GM10248 (cell line): ENCODE measurements around the gene MAP3K7.

Source experiments
- CTCF ChIA-PET: fragments of 300-600 bp; sonication (Branson Sonifier 250); formaldehyde crosslinking; extraction: SDS; loops from one replicate; lab custom pipeline; 2021; ENCODE audit warnings: antibody characterized with exemption; lab: Yijun Ruan, JAX
- POLR2A ChIA-PET: fragments of 350-650 bp; sonication (Branson Sonifier 250); formaldehyde crosslinking; extraction: SDS; loops from one replicate; lab custom pipeline; 2020; ENCODE audit warnings: antibody characterized with exemption; lab: Yijun Ruan, JAX
- DNase-seq: peaks from one replicate; pipeline ENCODE4 v3.0.0; 2012; ENCODE audit errors: extremely low spot score
- TF ChIP-seq, protein P1 (sequence below): IDR thresholded peaks from 2 replicates; pipeline ENCODE4 v1.5.1; 2012; ENCODE audit warnings: mild to moderate bottlenecking, low read depth; ENCODE audit errors: extremely low read depth, missing control alignments, control extremely low read depth

The MAP3K7 gene

DNA sequence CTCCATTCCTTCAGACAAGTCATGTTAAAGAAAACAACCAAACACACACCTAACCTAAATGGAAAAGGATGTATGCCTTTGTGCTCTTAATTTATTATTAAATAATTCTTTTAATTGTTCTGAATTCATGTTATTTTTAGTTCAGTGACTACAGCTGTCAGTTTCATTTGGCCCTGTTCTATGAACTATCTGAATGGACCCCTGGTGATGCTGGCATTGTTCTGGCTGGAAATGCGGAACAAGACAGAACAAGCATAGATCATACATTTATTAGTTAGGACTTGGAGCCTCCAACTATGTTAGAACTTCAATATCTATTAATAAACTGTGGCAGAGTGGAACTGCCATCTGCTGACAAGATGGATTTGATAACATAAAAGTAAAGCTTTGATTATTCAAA is 5.7 kb downstream of the MAP3K7 start:
- POLR2A ChIA-PET = no interaction called here
- DNase-seq = no peak
- TF ChIP-seq, protein P1, sequence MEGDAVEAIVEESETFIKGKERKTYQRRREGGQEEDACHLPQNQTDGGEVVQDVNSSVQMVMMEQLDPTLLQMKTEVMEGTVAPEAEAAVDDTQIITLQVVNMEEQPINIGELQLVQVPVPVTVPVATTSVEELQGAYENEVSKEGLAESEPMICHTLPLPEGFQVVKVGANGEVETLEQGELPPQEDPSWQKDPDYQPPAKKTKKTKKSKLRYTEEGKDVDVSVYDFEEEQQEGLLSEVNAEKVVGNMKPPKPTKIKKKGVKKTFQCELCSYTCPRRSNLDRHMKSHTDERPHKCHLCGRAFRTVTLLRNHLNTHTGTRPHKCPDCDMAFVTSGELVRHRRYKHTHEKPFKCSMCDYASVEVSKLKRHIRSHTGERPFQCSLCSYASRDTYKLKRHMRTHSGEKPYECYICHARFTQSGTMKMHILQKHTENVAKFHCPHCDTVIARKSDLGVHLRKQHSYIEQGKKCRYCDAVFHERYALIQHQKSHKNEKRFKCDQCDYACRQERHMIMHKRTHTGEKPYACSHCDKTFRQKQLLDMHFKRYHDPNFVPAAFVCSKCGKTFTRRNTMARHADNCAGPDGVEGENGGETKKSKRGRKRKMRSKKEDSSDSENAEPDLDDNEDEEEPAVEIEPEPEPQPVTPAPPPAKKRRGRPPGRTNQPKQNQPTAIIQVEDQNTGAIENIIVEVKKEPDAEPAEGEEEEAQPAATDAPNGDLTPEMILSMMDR = no peak
- CTCF ChIA-PET = interaction anchor here (1.9 kb wide), 1 partner anchor 22 kb away, joined by 6 read pairs; no protein-coding TSS in a partner anchor

DNA sequence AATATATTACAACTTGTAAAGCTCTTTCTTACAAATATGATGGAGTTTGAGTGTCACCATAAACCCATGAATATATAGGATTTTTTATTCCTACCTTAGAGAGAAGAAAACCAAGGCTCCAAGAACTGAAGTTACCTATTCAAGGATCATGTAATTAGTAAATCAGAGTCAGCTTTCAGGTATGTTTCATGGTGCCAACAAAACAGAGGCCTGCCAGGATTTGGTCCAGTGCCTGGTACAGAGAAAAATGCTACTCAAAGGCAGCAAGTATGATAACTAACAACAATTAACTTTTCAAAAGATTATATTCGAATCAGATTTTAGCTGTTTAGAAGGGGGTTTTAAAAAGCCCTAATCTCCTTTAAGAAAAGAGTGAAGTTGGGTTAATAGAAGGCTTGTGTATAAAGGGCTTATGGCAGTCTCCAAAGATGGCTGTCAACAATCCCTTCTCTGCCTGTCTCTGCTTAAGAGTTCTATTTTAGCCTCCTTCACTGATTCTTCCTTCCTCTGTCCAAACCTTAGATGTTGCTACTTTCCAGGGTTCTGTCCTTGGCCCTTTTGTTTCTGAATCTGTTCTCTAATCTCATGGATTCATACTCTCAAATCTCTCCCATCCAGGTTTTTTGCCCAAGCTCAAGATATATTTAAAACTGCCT is 7.8 kb downstream of the MAP3K7 start:
- CTCF ChIA-PET = interaction anchor here (1.3 to 1.8 kb wide), 3 partner anchors 9 to 100 kb away, joined by 3 to 4 read pairs (median 4); no protein-coding TSS in a partner anchor
- TF ChIP-seq, protein P1 = no peak
- POLR2A ChIA-PET = no interaction called here
- no peak for DNase-seq

DNA sequence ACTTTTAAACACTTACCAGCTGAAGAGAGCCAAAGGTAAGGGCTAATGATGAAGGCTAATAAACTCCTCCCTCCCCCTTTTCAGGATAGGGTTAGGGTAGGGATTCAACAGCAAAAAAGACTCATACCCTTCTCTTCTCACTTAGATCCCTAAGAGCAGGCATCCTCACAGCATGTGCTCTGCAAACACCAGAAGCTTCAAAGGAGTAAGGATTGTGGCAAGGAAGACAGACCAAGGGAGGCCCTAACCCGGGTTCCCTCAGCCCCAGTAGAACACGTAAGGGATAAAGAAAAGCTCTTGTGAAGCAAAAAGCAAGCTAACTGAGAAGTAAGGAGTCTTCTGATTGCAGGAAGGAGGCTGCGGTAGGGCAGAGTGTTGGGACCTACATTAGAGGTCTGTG is 11.6 kb downstream of the MAP3K7 start:
- DNase-seq = no peak
- ChIA-PET CTCF (interaction anchor here (0.9 to 1.6 kb wide), 2 partner anchors 12 to 18 kb away, joined by 3 to 4 read pairs; partner anchors contain the start of gene MAP3K7), POLR2A (no interaction called here)
- TF ChIP-seq, protein P1 = no peak

DNA sequence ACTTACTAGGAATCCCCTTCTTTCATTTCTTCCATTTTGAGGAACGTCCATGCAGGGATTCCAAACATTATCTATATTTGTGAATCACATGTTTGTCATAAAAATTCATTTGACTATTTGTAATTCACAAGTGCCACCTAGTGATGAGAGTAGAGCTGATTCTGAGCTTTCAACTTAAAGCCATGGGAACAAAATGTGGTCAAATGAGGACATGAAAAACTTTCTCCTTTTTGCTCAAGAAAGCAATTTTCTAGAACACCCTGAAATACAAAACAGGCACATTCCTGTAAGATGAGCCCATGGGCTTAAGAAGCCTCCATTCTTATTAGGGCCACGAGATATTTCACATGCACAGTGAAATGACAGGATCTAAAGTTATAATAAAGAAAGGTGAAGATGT is 12.3 kb downstream of the MAP3K7 start:
- ChIA-PET CTCF (interaction anchor here (1.6 kb wide), 1 partner anchor 12 kb away, joined by 4 read pairs; the partner anchor contains the start of gene MAP3K7), POLR2A (no interaction called here)
- TF ChIP-seq, protein P1 = no peak
- DNase-seq = no peak

DNA sequence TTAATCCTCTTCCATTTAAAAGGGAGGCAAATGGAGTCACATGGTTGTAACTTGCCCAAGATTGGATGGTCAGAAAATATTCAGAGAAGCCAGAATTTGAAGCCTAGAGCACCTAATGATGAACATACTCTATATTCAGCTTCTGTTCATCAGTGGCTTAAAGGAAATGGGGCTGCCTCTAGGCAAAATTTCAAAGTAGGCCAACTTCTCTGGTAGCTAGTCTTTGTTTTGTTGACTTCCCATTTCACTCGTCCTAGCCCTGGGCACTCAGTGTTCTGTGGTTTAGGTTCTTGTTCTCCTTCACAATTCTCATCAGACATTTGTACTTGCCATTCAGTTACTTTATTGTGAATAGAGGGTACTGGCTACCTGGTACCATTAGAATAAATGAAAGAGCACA is 13.2 kb downstream of the MAP3K7 start:
- ChIA-PET CTCF (interaction anchor here (0.6 to 1.6 kb wide), 4 partner anchors 10 to 94 kb away, joined by 3 to 4 read pairs (median 3); no protein-coding TSS in a partner anchor), POLR2A (no interaction called here)
- TF ChIP-seq, protein P1 = no peak
- no peak for DNase-seq

DNA sequence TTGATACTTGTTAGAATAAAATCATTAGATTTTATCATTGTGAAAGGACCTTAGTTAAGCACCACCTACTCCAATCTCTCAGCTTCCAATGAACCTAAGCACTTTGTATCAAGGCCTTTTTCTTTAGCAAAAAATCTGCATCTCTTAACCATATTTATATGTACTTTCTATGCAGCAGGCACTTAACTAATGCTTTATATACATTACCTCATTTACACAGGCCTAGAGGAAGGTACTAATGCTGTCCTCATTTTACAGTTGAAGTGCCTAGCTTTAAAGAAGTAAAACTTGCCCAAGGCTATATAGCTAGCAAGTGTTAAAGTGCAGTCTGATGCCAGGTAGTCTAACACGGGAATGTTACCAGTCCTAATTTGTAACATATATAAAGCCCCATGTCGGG is 14.0 kb downstream of the MAP3K7 start:
- POLR2A ChIA-PET = no interaction called here

More for the DNA sequence above, 14.0 kb downstream of the MAP3K7 start:
- TF ChIP-seq, protein P1 = no peak
- CTCF ChIA-PET = interaction anchor here (0.6 to 1.6 kb wide), 4 partner anchors 10 to 94 kb away, joined by 3 to 4 read pairs (median 3); no protein-coding TSS in a partner anchor
- no peak for DNase-seq
